AG08395 (cell line): ENCODE data around the gene CASP9.

Experiments used
- DNase-seq: peaks from one replicate; pipeline ENCODE4 v3.0.0; 2012; ENCODE audit warnings: mixed read lengths, low spot score

Gene CASP9

DNA sequence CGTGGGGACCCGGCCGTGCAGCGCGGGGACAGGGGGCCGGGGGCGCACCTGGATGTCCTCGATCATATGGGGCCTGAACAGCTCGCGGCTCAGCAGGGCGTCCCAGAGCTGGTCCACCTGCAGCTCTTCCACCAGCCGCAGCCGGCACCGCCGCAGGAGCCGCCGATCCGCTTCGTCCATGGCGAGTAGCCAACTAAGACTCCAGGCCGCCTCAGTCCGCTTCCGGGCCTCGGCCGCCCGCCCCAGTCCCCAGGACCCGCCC, at the start of gene CASP9:
Gene CASP9 (minus strand): TSS at position 195 of the 262 bp plus-strand sequence. CDS start 15 bp downstream, at position 180.
- DNase-seq: no peak

DNA sequence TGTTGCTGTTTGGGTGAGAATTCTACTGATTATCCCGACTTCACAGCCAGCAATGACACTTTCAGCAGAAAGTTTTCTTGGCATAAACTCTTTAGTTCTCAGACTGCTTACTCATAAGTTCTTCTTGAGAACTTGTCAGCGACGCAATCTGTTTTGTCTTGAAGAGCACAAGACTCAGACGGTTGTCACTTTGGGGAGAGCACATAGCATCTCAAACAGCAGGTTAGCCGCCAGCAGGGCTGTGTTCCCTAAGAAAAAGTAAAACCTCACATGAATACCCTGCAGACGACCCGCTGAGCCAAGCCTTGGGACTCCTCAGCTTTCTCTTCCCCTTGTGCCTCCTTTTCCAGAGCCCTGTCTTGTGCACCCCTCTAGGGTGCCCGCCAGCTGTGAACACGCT, 49.5 kb upstream of the CASP9 start:
- no peak for DNase-seq

DNA sequence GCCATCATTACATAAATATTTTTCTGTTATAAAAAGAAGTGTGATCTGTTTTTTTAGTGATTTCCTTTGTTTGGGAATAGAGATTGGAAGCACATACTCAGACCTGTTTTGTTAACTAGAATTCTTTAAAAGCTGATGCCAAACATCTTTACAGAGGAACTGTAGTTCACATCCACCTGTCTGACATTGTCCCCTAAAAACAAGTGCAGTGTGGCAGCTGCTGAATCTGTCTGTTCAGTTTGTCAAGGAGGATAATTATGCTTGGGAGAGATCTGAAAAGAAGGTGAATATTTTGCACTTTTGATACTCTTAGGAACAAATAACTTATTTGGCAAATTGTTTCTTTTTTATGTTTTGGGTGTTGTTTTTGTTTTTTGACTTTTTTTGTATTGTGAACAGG, 47.3 kb upstream of the CASP9 start:
- DNase-seq: no peak

GRCh38 chr1:15570861-15571260, 46.8 kb upstream of the CASP9 start:
- DNase-seq: no peak

DNA sequence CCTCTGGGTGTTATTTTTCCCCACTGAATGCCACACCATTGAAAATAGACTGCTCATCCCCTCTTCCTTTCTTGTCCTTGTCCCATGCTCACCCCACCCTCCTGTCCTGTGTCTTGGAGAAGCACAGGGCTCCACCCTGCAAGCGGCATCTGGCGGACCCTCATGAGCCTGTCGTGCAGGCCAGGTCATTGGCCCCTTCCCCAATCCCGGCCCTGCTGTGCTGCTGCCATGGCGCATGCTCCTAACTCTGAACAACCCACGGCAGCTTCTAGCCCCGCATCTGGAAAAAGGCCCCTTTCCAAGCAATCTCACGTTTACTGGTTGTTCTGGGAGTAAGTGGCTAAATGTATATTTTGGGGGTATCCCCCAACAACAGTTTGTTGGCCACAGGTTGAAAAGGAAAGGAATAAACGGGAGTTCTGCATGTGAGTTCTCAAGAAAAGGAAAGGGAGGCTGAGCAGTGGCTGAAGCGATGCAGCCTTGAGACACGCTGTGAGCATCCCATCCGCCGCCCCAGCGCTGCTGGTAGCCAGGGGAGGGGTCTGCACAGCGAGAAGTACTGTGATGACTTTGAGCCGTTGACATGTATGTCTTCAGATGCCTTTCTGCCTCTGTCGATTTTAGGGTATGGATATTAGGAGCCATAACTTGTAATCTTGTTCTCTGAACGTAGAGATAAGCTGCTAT, 44.5 kb upstream of the CASP9 start:
- no peak for DNase-seq

DNA sequence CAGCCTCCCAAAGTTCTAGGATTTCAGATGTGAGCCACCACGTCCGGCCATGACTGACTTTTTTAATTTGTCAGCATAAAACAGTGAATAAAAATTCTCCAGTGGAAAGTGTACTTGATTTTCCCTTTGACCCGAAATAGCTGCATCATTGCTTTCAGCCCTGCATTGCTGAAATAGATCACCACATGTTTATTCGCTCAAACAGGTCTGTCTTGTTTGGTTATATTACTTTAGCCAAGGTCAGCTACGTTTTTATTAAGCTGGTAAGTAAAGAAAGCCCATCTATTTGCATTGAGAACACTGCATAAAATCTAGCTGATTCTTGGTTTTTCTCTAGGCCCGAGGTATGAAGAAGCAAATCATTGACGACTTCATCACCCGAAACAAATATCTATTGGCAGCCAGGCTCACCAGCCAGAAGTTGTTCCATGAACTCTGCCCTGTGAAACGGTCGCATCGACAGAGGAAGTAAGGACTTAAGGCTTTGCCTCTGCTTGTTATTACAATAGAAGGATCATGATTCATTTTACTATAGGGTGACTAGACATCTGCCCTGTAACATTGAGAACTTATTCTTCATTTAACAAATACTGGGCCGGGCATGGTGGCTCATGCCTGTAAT, 35.3 kb upstream of the CASP9 start:
- no peak for DNase-seq

GRCh38 chr1:15558516-15558915, 34.5 kb upstream of the CASP9 start:
- DNase-seq: no peak

DNA sequence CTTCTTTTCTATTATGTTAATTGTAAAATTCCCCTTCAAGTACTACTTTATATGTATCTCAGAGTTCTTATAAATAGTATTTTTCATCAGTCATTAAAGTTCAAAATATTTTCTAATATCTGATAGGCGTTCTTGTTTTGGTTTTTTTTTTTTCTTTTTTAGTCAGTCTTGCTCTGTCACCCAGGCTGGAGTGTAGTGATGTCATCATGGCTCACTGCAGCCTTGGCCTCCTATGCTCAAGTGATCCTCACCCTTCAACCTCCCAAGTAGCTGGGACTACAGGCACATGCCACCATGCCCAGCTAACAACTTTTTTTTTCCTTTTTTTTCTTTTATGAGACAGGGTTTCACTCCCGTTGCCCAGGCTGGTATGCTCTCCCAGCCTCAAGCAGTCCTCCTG, 33.6 kb upstream of the CASP9 start:
- no peak for DNase-seq

DNA sequence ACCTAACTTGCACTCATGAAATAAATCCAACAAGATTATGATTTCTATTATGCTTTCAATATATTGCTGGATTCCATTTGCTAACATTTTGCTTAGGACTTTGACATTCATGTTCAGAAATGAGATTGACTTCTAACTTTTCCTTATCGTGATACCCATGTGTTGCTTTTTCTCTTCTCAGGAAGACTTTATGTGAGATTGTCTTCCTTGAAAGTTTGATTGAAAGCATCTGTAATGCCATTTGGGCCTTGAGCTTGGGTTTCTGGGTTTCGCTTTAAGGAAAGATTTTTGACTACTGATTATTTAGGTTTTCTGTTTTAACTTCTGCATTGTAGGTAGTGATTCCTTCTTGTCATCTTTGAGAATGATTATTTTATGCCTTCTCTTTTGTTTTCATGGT, 33.0 kb upstream of the CASP9 start:
- no peak for DNase-seq

DNA sequence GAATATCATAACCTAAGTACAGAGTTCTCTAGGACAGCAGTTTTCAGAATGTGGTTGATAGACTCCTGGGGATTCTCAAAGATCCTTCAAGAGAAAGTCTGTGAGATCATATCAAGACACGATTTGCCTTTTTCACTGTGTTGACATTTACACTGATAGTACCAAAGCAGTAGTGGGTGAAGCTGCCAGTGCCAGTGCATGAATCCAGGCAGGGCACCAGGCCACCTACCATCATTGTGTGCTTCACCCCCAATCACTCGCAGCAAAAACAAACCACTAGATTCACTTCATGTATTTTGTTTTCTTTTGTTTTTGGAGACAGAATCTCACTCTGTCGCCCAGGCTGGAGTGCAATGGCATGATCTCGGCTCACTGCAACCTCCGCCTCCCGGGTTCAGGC, 26.6 kb upstream of the CASP9 start:
- DNase-seq: no peak

GRCh38 chr1:15546641-15547040, 22.6 kb upstream of the CASP9 start:
- no peak for DNase-seq

- peak; percentile 50 for DNase-seq
Observed at GRCh38 chr1:15543589-15544568, 19.9 kb upstream of the CASP9 start.

DNA sequence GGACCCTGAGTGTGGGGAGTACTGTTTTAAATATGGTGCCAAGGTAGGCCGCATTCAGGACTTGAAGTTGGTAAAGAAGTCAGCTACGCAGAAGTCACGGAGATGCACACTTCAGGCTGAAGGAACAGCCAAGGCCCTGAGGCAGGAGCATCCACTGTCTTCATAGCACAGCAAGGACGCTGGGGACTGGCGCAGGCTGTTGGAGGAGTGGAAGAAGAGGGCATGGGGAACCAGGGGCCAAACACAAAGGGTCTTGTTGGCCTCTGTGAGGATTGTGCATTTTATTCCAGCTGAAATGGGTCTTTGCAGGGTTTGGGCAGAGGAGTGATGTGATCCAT, 19.2 kb upstream of the CASP9 start:
- no peak for DNase-seq

DNA sequence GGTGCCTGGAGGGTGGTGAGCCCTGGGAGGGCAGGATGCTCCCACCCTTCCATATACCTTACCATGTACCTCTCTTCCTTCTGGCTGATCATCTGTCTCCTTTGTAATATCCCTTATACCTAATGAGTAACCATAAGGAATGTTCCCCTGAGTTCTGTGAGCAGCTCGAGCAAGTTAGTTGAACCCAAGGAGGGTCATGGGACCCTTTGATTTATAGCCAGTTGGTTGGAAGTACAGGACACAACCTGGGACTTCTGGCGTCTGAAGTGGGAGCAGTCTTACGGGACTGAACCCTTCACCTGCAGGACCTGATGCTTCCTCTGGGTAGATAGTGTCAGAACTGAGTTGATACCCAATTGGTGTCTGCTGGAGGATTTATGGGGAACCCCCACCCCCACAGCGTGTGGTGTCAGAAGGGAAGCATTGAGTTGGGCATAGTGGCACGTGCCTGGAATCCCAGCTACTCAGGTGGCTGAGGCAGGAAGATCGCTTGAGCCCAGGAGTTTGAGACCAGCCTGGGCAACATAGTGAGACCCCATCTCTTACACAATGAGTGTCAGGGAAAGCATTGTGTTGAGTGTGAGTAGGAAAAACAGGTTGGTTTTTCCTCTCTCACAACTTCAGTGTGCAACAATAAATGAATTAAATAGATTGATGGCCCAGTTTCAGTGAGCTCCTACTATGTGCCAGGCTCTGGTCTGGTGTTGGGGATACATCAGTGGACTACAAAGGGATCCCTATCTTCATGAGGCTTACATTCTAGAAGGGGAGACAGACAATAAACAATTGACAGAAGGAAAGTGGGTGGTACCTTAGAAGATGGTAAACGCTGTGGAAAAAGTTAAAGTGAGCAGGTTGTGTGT, 18.6 kb upstream of the CASP9 start:
- DNase-seq: no peak

DNA sequence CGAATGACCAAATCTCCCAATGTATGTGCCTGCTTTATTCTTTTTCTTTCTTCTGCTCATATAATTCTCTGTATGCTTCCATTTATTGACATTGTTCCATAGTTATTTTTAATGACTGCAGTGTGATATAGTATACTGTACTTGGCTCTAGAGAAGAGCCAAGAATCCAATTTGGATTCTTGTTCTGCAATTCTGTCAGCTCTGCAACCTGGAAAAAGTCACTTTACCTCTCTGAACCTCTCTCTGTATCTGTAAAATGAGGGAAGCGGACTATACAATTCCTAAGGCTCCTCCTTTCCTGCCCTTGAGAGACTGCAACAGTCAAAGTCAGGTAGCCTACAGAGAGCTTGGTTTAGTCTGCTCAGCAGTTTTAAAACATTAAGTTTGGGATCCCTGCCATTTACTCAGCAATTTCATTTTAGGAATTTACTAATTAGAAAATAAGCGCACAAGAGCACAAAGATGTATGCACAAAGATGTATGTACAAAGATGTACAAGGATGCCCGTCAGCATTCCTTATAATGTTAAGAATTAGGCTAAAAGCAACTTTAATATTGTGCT, 17.3 kb upstream of the CASP9 start:
- no peak for DNase-seq

GRCh38 chr1:15540186-15540585, 16.2 kb upstream of the CASP9 start:
- no peak for DNase-seq

DNA sequence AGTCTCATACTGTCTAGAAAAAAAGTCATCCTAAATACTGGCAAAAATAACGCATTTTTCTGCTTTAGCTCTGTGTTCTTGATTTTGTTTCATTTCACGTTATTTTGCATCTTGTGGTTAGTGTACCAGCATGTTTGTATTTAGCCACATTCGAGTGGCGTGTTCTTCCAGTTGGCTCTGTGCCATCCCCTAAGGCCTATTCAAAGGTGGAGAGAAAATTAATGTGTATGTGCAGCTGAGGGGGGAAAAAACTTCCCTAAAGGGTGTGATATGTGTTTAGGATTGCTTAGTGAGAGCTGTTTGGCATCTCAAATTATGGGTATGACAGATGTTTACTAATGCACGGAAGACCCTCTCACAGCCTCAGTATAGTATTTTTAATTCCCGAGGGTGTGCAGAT, 14.8 kb upstream of the CASP9 start:
- DNase-seq: no peak

DNA sequence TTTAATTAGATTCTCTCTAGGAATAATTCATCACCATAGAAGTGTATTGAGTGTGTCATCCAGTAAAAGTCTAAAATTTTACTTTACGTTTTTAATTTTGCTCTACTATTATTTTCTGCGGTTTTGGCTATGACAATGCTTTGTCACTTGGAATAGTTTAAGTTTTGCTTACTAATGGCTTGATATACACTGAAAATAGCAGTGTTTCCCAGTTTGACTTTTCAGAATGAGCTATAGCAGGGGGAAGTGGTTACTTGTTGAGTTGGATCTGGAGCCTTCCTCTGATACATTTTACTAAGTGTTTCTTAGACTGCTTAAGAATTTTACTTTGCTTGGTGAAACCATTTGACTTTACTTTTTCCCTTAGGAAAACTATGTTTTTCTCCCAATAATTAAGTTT, 7.7 kb upstream of the CASP9 start:
- no peak for DNase-seq

DNA sequence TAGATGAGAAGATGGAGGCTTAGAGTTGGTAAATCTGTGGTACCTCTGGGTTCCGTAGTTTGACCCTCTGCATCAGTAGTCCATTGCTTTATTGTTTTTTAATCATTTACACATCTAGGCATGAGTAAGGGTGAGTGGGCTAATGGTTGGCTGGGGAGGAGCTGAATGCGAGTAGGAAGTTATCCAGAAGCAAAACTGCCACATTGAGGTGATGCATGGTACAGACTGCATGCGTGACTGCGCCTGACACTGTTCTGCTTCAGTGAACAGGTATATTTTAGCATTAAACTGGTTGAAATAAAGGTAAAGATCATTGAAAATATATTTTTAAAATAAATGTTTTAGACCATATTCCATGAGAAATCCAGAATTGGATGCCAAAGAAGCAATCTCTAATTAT, 7.0 kb upstream of the CASP9 start:
- DNase-seq: no peak

GRCh38 chr1:15526490-15527339, 2.7 kb upstream of the CASP9 start, which contains the start of gene DNAJC16:
DNAJC16 (plus strand) TSS chr1:15526848; CDS start chr1:15529106, 2,258 bp downstream.
- peak; percentile 97 for DNase-seq

GRCh38 chr1:15526021-15526489, 2.0 kb upstream of the CASP9 start:
- DNase-seq: no peak
